Muscle layer of duodenum (tissue), 2 donors: Measurements from ENCODE around the gene PDXDC1.
"Not testable (repeated sequence)": the region's sequence is repeated elsewhere in the genome, so short reads cannot be mapped to it uniquely, and the experiment has no call there.

ENCODE experiments used
- H3K27ac ChIP-seq: one replicate; pipeline ENCODE4 v1.7.0; 2013; ENCODE audit warnings: mild to moderate bottlenecking, low read length
- H3K27me3 ChIP-seq: one replicate; pipeline ENCODE4 v1.7.0; 2013; ENCODE audit warnings: low read depth, mild to moderate bottlenecking, control low read depth, low read length
- H3K36me3 ChIP-seq, 2 donors: one replicate each; pipeline ENCODE4 v1.7.0; 2013; ENCODE audit warnings: low read length in 2 of 2, control low read depth in 1 of 2, mild to moderate bottlenecking in 1 of 2; ENCODE audit not compliant: insufficient read depth in 2 of 2, control insufficient read depth in 1 of 2
- H3K4me1 ChIP-seq, 2 donors: one replicate each; pipeline ENCODE4 v1.7.0; 2013; ENCODE audit warnings: low read length in 2 of 2, mild to moderate bottlenecking in 2 of 2, control low read depth in 1 of 2, moderate library complexity in 1 of 2; ENCODE audit not compliant: insufficient read depth in 2 of 2, control insufficient read depth in 1 of 2
- H3K4me3 ChIP-seq, 2 donors: one replicate each; pipeline ENCODE4 v1.7.0; 2013; ENCODE audit warnings: low read length in 2 of 2, low read depth in 1 of 2, mild to moderate bottlenecking in 1 of 2
- H3K9me3 ChIP-seq, 2 donors: one replicate each; pipeline ENCODE4 v1.7.0; 2013; ENCODE audit warnings: low read length in 2 of 2, control low read depth in 1 of 2, mild to moderate bottlenecking in 1 of 2; ENCODE audit not compliant: control insufficient read depth in 1 of 2
- donor health status: healthy.

Gene PDXDC1

DNA sequence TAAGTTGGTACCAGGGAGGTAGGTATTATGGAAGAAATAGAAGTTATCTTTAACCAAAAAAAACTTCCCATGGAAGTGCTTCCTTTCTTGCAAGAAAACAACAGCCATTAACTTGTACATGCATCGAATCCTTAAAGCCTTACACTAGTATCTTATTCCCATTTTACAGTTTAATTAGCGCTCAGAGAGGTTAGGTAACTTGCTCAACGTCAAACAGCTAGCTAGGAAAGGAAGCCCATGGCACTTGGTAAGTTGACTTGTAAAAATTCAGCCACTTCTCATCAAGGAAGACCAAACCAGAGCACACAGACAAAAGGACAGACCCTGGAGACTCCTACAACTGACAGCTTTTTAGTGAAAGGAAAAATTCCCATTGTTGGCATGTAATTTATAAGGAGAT lies 84.5 kb downstream of the PDXDC1 start:
- Histone ChIP-seq H3K27me3 (no peaks in the 10 kb centered on the region), H3K36me3 (peaks cover 31 to 33% of the 10 kb centered on the region in 2 donors), H3K9me3 (no peaks in the 10 kb centered on the region), H3K27ac (no peak overlapping the region), H3K4me1 (peaks cover 0 to 17% of the 10 kb centered on the region in 2 donors), H3K4me3 (no peak overlapping the region)

DNA sequence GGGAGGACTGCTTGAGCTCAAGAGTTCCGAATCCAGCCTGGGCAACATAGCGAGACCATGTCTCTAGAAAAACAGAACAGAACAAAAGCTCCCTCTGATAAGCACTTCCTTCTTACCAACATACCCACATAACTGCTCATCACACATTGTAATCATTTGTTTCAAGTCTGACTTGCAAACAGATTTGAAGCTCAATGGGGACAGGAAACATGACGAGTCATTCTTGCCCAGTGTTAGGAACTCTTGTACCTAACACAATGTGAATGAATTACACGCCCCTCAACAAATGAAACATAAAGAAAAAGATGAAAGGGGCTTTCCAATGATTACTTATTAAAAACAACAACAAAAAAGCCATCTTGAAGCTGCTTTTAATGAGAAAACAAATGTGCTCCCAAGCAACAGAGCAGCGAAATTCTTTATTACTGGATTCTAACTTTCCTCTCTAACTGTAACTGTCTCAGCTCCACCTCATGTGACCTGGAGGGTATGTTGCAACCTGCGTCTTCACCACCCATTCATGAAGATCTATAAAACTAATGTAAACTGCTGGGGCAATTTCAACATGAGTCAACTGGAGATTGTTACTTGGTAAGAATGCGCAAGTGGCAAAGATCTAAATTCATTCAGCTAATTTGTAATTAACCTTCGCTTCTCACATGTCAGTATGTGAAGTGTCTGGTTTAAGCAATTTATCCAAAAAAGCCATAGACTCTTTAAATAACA lies 87.4 kb downstream of the PDXDC1 start:
- H3K36me3 ChIP-seq, result peaks cover 31 to 37% of the 10 kb centered on the region in 2 donors
- not testable (repeated sequence) for H3K27me3 ChIP-seq, H3K4me1 ChIP-seq, H3K9me3 ChIP-seq, H3K4me3 ChIP-seq, H3K27ac ChIP-seq

DNA sequence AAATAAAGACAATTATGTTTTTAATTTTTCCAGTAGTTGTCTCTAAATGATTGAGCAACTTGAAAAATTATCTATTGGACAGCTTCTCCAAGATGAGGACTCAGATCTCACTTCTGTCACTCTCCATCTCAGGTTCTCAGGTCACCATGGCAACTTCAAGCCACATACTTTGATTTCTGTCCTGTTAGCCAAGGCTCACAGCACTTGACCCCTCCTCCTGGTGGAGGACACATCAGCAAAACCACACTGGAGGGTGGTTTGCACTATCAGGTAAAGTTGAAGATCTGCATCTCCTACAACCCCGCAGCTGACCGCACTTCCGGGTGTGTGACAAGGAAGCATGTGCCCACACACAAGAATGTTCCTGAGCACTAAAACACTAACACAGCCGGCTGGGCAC lies 91.1 kb downstream of the PDXDC1 start:
- peaks cover 17 to 27% of the 10 kb centered on the region in 2 donors for H3K36me3 ChIP-seq
- H3K9me3 ChIP-seq, result not testable (repeated sequence)

DNA sequence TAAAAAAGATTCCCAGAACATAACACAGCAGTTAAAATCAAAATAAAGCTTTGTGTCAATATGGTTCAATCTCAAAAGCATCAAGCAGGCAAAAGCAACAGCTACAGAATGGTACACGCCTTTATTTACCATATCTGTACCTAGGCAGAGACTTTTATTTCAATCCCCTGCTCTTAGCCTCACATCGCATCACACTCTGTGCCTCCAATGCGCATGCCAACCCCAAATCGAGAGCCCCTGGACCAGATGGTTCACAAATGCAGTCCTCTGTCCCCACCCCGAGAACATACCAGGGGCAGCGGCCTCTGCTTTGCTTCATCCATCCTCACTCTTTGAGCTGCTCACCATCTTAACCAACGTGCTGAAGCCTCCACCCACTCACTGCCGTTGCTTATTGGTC lies 91.9 kb downstream of the PDXDC1 start:
- H3K4me1 ChIP-seq, H3K4me3 ChIP-seq, H3K27ac ChIP-seq, H3K27me3 ChIP-seq, H3K9me3 ChIP-seq: not testable (repeated sequence)
- H3K36me3 ChIP-seq, result peaks cover 10 to 19% of the 10 kb centered on the region in 2 donors

More for the DNA sequence above, 91.1 kb downstream of the PDXDC1 start:
- not testable (repeated sequence) for H3K27me3 ChIP-seq, H3K4me3 ChIP-seq, H3K4me1 ChIP-seq, H3K27ac ChIP-seq

DNA sequence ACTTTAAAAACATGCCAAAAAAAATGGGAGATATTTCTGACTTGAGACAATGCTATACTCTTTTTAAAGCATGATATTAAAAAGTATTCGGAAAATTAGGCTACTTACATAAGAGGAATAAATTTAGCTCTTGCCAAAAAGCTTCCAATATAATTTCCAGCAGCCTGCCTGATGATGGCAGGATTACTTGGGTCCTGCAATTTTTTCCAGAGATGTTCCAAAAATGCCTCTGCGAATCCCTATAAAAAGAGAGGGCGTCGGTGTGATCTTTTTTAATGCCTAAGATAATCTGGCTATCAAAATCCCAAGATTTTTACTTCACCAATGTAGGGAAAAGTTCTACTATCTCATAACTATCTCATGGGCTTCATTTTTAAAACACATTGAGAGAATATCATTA lies 96.2 kb downstream of the PDXDC1 start:
- H3K27ac ChIP-seq, H3K9me3 ChIP-seq, H3K27me3 ChIP-seq, H3K4me3 ChIP-seq, H3K4me1 ChIP-seq: not testable (repeated sequence)
- H3K36me3 ChIP-seq, result peaks cover 23 to 42% of the 10 kb centered on the region in 2 donors

DNA sequence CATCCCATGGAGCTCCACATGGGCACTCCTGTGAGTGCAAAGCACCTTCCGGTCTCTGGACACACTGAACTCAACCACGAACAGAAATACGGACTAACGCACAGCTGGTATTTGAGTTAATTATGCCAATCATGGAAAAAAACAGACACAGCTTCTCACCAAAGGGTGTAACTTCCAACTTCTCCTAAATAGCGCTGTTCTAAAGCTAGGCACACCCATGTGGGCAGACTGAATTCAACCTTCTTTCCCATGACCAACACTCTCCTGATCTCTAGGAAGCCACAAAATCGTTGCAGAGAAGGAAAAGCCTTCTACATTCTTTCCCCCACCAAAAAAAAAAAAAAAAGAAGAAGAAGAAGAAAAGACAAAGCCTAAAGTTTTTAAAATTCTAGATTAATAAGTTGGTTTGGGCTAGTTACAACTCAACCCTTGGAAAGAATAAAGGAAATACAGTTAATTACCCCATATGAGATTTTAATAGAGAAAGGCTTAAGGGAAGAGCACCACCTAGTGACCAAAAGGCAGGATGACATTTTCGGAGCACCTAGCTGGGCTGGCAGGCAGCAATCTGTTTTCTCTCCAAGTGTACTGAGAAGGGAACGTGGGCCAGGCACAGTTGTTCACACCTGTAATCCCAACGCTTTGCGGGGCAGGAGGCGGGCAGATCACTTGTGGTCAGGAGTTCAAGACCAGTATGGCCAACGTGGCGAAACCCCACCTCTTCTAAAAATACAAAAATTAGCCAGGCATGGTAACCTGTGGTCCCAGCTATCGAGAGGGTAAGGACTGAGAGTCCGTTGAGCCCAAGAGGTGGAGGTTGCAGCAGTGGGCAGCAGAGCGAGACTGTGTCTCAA lies 97.3 kb downstream of the PDXDC1 start:
- not testable (repeated sequence) for H3K27me3 ChIP-seq, H3K27ac ChIP-seq, H3K9me3 ChIP-seq, H3K4me1 ChIP-seq, H3K4me3 ChIP-seq
- H3K36me3 ChIP-seq, result peaks cover 23 to 47% of the 10 kb centered on the region in 2 donors

DNA sequence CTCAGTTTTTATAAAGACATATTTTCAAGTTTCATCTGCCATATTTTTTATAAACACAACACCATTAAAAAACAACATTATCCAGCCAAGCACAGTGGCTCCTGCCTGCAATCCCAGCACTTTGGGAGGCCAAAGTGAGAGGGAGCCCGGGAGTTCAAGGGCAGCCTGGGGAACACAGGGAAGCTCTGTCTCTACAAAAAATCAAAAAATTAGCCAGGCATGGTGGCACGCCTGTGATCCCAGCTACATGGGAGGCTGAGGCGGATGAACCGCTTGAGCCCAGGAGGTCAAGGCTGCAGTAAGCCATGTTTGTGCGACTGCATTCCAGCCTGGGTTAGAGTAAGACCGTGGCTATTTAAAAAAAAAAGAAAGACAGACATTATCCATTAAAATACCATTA lies 98.3 kb downstream of the PDXDC1 start:
- Histone ChIP-seq H3K36me3 (peaks cover 23 to 47% of the 10 kb centered on the region in 2 donors), H3K9me3 (no peaks in the 10 kb centered on the region), H3K27ac (no peak overlapping the region)

DNA sequence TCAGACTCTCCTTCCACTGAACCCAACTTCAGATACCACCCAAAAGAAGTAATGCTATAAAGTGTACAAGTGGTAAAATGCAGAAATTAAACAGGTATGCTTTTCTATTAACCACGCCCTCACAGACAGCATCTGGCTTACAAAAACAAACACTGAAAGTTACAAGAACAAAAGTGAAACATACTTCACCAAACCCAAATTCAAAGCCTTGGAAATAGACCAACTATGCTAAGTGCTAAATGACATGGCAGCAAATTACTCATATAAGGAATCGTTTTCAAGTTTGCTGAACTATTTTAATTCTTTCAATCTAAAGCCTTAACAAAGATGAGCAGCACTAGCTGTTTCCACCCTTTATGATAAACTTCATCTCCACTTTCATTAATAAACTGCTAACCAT lies 101.3 kb downstream of the PDXDC1 start:
- H3K27me3 ChIP-seq, H3K4me3 ChIP-seq, H3K27ac ChIP-seq, H3K4me1 ChIP-seq, H3K9me3 ChIP-seq: not testable (repeated sequence)
- H3K36me3 ChIP-seq, result peaks cover 19 to 39% of the 10 kb centered on the region in 2 donors

More for the DNA sequence above, 98.3 kb downstream of the PDXDC1 start:
- no peaks in the 10 kb centered on the region for H3K4me1 ChIP-seq
- no peaks in the 10 kb centered on the region for H3K27me3 ChIP-seq
- no peak overlapping the region for H3K4me3 ChIP-seq

DNA sequence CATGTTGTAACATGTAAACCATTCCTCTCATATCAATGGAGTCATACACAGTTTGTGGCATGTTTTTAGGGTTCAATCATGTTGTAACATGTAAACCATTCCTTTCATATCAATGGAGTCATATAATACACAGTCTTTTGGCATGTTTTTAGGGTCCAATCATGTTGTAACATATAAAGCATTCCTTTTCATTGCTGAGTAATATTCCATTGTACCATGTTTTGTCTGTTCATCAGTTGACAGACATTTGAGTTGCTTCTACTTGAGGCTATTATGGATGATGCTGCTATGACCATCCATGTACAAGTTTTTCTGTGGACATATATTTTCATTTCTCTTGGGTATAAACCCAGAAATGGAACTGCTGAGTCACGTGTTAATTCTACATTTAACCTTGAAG lies 106.1 kb downstream of the PDXDC1 start:
- peaks cover 5 to 22% of the 10 kb centered on the region in 2 donors for H3K36me3 ChIP-seq
- not testable (repeated sequence) for H3K27me3 ChIP-seq, H3K4me3 ChIP-seq, H3K27ac ChIP-seq, H3K9me3 ChIP-seq, H3K4me1 ChIP-seq

DNA sequence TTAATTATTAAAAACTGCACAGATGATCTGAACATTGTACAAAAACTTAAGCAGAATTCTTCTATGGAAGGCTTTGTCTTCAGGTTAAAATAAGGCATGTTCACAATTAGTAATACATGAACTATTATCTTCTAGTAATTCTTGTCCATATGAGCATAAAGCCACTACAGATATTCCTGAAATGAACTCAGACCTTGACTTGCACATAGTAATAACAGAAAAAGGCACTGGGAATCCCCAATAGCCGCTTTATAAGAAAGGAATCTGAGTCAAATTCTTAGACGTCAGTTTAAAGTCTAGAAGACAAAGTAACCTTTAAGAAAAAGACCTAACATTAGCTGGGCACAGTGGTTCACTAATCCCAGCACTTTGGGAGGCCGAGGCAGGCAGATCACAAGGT lies 108.0 kb downstream of the PDXDC1 start:
- H3K4me1 ChIP-seq, H3K27ac ChIP-seq, H3K9me3 ChIP-seq, H3K27me3 ChIP-seq, H3K4me3 ChIP-seq: not testable (repeated sequence)
- peaks cover 5 to 16% of the 10 kb centered on the region in 2 donors for H3K36me3 ChIP-seq

DNA sequence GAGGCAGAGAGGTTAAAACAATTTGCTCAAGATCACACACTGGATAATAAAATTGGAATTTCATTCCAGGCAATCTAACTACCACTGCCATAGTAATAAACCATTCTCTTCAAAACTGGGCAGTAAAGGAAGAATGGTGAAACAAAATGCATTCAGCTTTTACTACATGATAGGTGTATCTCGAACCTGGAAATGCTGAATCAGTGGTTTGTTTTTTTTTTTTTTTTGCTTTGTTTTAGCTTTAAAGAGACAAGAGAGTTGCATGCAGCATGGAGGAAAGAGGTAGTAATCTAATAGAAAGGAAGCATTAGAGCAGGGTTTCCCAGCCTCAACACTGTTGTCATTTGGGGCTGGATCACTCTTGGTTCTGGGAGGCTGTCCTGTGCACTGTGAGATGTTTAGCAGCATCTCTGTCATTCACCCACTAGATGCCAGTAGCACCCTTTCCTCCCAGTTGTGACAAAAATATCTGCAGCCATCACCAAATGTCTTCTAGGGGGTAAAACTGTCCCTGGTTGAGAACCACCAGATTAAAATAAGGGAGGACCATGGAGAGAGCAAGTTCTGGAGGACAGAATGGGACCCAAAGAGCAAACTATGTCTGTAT lies 115.9 kb downstream of the PDXDC1 start:
- H3K27me3 ChIP-seq, H3K27ac ChIP-seq, H3K36me3 ChIP-seq, H3K4me3 ChIP-seq, H3K4me1 ChIP-seq, H3K9me3 ChIP-seq: not testable (repeated sequence)
